ENCODE results near the gene F13A1. TPM values are rescaled to one million over a fixed set of nuclear protein-coding genes. Genes with fewer than 3 reads are reported as not detected.

F13A1 gene
- polyA plus RNA-seq, 1 of the 3 experiments (the other 2 are of a cell fraction) = not detected

- Histone ChIP-seq H3K79me2 (ENCODE audit: insufficient read depth) (no peaks in the 10 kb centered on the region), H4K20me1 (ENCODE audit: insufficient read depth) (no peaks in the 10 kb centered on the region), H3K36me3 (replicated peaks in 1 of 2; ENCODE audit: control insufficient read depth in 1 of 2, insufficient read depth in 2 of 2, low read length in 1 of 2) (no peaks in the 10 kb centered on the region), H3F3A (replicated peaks; ENCODE audit: insufficient read depth) (no peaks in the 10 kb centered on the region), H3K27ac (ENCODE audit: low read depth in 2 of 2, low read length in 1 of 2) (no peak overlapping the region), H3K9me3 (no peaks in the 10 kb centered on the region), H3K9me2 (no peaks in the 10 kb centered on the region), H3K4me3 (ENCODE audit: low read depth in 2 of 2, low read length in 1 of 2) (no peak overlapping the region), H3K27me3 (ENCODE audit: insufficient read depth) (no peaks in the 10 kb centered on the region), H3K9ac (no peak overlapping the region), H3K4me2 (no peak overlapping the region), H3K4me1 (ENCODE audit: control insufficient read depth in 1 of 2, insufficient read depth in 2 of 2, low read depth in 1 of 2, low read length in 1 of 2) (no peaks in the 10 kb centered on the region), H2AFZ (ENCODE audit: low read depth) (no peak overlapping the region)
- TF ChIP-seq YY1 (IDR thresholded peaks at IDR 0.05; ENCODE audit: low read depth) (no peak), MXI1 (IDR thresholded peaks at IDR 0.05; ENCODE audit: low read depth, low read length) (no peak), TCF12 (IDR thresholded peaks at IDR 0.05) (no peak), TAF1 (IDR thresholded peaks at IDR 0.05; ENCODE audit: borderline replicate concordance, low read depth, low read length) (no peak), RXRA (IDR thresholded peaks at IDR 0.05; ENCODE audit: borderline replicate concordance, low read depth) (no peak), NRF1 (IDR thresholded peaks at IDR 0.05; ENCODE audit: low read depth, low read length) (no peak)
- WGBS (ENCODE audit: low lambda C conversion rate) = 31% methylated on average over 10 of the region's 11 CpGs
- CTCF ChIA-PET = no interaction called here
- no peak for DNase-seq
- POLR2A ChIA-PET = no interaction called here
Measured at GRCh38 chr6:6285679-6286078, 34.8 kb downstream of the F13A1 start.

- no peaks in the 10 kb centered on the region for H3K27me3 ChIP-seq (ENCODE audit: insufficient read depth)
Measured at GRCh38 chr6:6284221-6284966, 36.1 kb downstream of the F13A1 start.

More at GRCh38 chr6:6284221-6284966, 36.1 kb downstream of the F13A1 start:
- Histone ChIP-seq H2AFZ (ENCODE audit: low read depth) (no peak overlapping the region), H3K9ac (no peak overlapping the region), H3K9me3 (no peaks in the 10 kb centered on the region), H3K4me2 (no peak overlapping the region), H3K9me2 (no peaks in the 10 kb centered on the region), H3K27ac (ENCODE audit: low read depth in 2 of 2, low read length in 1 of 2) (no peak overlapping the region), H3K4me1 (ENCODE audit: control insufficient read depth in 1 of 2, insufficient read depth in 2 of 2, low read depth in 1 of 2, low read length in 1 of 2) (no peaks in the 10 kb centered on the region), H3K4me3 (ENCODE audit: low read depth in 2 of 2, low read length in 1 of 2) (no peak overlapping the region), H3K79me2 (ENCODE audit: insufficient read depth) (no peaks in the 10 kb centered on the region), H3K36me3 (replicated peaks in 1 of 2; ENCODE audit: control insufficient read depth in 1 of 2, insufficient read depth in 2 of 2, low read length in 1 of 2) (no peaks in the 10 kb centered on the region), H4K20me1 (ENCODE audit: insufficient read depth) (no peaks in the 10 kb centered on the region), H3F3A (replicated peaks; ENCODE audit: insufficient read depth) (no peaks in the 10 kb centered on the region)
- ChIA-PET CTCF (no interaction called here), POLR2A (no interaction called here)
- no peak for DNase-seq
- WGBS (ENCODE audit: low lambda C conversion rate) = 0% methylated on average over 6 of the region's 6 CpGs
- TF ChIP-seq MXI1 (IDR thresholded peaks at IDR 0.05; ENCODE audit: low read depth, low read length) (no peak), GATA2 (CRISPR knock-in tag; IDR thresholded peaks at IDR 0.05) (no peak), YY1 (IDR thresholded peaks at IDR 0.05; ENCODE audit: low read depth) (no peak), MEF2A (IDR thresholded peaks at IDR 0.05; ENCODE audit: borderline replicate concordance, low read depth) (no peak), FOXM1 (IDR thresholded peaks at IDR 0.05; ENCODE audit: low read depth) (no peak), JUND (IDR thresholded peaks at IDR 0.05) (no peak), GABPA (IDR thresholded peaks at IDR 0.05; ENCODE audit: low read depth) (no peak), RFX5 (IDR thresholded peaks at IDR 0.05; ENCODE audit: low read length) (no peak), MAX (IDR thresholded peaks at IDR 0.05; ENCODE audit: low read depth) (no peak), SMC3 (IDR thresholded peaks at IDR 0.05; ENCODE audit: low read depth, low read length) (no peak), EP300 (IDR thresholded peaks at IDR 0.05; ENCODE audit: borderline replicate concordance in 1 of 2, low read depth in 1 of 2, low read length in 1 of 2) (no peak), NRF1 (IDR thresholded peaks at IDR 0.05; ENCODE audit: low read depth, low read length) (no peak), PBX3 (IDR thresholded peaks at IDR 0.05) (no peak), USF1 (IDR thresholded peaks at IDR 0.05; ENCODE audit: borderline replicate concordance, low read depth) (no peak), RXRA (IDR thresholded peaks at IDR 0.05; ENCODE audit: borderline replicate concordance, low read depth) (no peak), EZH2phosphoT487 (IDR thresholded peaks at IDR 0.05; ENCODE audit: borderline replicate concordance, low read depth) (no peak)

All from SK-N-SH (cell line).